Melanocyte of skin (primary cell): ENCODE data around the gene CALU. TPM values are rescaled to one million over a fixed set of nuclear protein-coding genes. Genes with fewer than 3 reads are reported as not detected.

Experiments used
- small RNA-seq, 2 donors: library from RNA; depleted of rRNA; stranded (forward); fragments of <200 nt; gene quantifications; one replicate each; pipeline ENCODE3, GENCODE V24; 2012
- total RNA-seq, 2 donors: library from RNA; depleted of rRNA; stranded (reverse); fragments of >200 nt; gene quantifications; 2 replicates each; pipeline ENCODE4 v1.2.3, GENCODE V29; 2012

Gene CALU
- total RNA-seq = 100 to 1,000 TPM; 243 to 352 TPM

GRCh38 chr7:128739048-128739962 lies at the start of gene CALU:
Gene CALU, plus strand, starts transcription at chr7:128739359. Its CDS starts 9,225 bp downstream, at chr7:128748584.

GRCh38 chr7:128775744-128776474 lies 36.8 kb downstream of the CALU start, which contains the start of gene OPN1SW:
Gene OPN1SW, minus strand, starts transcription at chr7:128775794. Its CDS starts 13 bp downstream, at chr7:128775781.

GRCh38 chr7:128791121-128791971 lies 52.2 kb downstream of the CALU start, which contains the start of gene CCDC136:
Gene CCDC136, plus strand, starts transcription at chr7:128791968. Its CDS starts 444 bp downstream, at chr7:128792412.

Small RNA genes within 50 kb of the gene (small RNA-seq; reads per million reads assigned to genes)
- gene RN7SL81P = 0 reads per million in 2 donors
- gene RNA5SP242 = 2.5 to 3.9 reads per million in 2 donors
- 0.47 to 1.2 reads per million in 2 donors for gene RNA5SP243

Other genes starting within 250 kb of the CALU start
- gene GARIN1A, start 67.1 kb upstream of the CALU start, total RNA-seq = 1 to 10 TPM in 1 of 2 donors, under 1 TPM in 1; 1.00 to 1.4 TPM
- gene OPN1SW, start 36.4 kb downstream of the CALU start, total RNA-seq = not detected
- gene CCDC136, start 52.6 kb downstream of the CALU start, total RNA-seq = 1 to 10 TPM; 3.1 to 8.0 TPM
- gene FLNC, start 91.0 kb downstream of the CALU start, total RNA-seq = under 1 TPM; under 0.01 TPM
- gene ATP6V1F, start 123.5 kb downstream of the CALU start, total RNA-seq = 100 to 1,000 TPM; 185 to 189 TPM
- 1 to 10 TPM in 1 of 2 donors, under 1 TPM in 1; 0.67 to 1.0 TPM for gene KCP, start 171.3 kb downstream of the CALU start, total RNA-seq
- gene IRF5, start 198.6 kb downstream of the CALU start, total RNA-seq = 1 to 10 TPM; 1.4 to 2.0 TPM